AG09319 (cell line): ENCODE measurements around the gene MVB12B.

ENCODE experiments used
- DNase-seq: peaks from one replicate; pipeline ENCODE4 v3.0.0-alpha.2; 2010; ENCODE audit warnings: low read depth; ENCODE audit errors: extremely low read depth
- CTCF ChIP-seq: IDR thresholded peaks from 2 replicates; pipeline ENCODE4 v1.5.1; 2011; ENCODE audit warnings: low read depth, mild to moderate bottlenecking, inconsistent platforms, low read length, moderate library complexity

The MVB12B gene

DNA sequence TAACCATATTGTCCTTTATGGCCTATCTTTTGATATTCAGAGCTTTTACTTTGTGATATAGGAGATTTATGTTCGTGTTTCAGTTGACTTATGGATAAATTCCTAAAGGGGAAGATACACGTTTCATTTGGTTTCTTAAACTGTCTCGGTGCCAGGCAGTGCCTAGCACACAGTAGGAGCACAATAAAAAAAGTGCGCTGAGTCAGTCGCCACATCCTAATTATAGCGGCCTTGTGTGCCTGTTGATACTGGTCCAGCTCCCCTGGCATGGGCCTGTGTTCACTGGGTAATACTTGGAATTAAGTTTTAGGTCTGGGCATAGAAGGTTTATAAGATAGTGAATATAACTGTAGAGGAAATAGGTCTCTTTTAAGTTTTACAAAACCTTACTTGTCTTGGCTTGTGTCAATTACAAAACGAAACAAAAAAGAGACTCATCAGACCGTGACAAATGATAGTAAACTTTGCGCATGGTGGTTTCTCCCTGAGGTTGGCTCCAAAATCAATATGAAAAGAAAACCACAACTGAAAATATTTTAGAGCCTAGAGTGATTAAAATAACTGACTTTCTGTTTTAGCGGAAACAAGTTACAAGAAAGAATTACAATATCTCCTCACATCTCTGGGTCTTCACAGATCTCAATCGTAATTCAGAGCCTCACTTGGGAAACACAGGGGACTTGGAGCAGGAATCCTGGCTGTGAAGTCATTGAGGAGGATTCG lies 84.8 kb downstream of the MVB12B start:
- no peak for DNase-seq
- TF ChIP-seq CTCF: no peak

DNA sequence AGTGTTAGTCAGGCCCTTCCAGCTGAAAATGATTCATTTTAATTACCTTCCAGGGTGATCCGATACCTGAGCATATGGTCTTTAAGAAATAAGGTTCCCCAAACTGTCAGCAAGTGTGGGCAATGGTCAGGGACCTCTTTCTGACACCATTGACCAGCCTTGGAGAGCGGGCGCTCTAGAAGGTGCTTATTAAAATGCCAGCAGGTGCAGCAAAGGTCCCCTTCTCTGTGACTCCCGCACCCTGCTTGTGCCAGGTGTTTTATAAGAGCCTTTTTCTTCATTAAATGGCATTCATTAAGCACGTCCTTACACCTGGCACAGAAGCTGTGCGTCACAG lies 85.3 kb downstream of the MVB12B start:
- no peak for TF ChIP-seq CTCF
- DNase-seq: no peak

GRCh38 chr9:126412905-126413304 lies 86.3 kb downstream of the MVB12B start:
- no peak for DNase-seq
- TF ChIP-seq CTCF: no peak

- TF ChIP-seq CTCF: no peak
- no peak for DNase-seq
Observed at GRCh38 chr9:126413391-126414068, 86.9 kb downstream of the MVB12B start.

DNA sequence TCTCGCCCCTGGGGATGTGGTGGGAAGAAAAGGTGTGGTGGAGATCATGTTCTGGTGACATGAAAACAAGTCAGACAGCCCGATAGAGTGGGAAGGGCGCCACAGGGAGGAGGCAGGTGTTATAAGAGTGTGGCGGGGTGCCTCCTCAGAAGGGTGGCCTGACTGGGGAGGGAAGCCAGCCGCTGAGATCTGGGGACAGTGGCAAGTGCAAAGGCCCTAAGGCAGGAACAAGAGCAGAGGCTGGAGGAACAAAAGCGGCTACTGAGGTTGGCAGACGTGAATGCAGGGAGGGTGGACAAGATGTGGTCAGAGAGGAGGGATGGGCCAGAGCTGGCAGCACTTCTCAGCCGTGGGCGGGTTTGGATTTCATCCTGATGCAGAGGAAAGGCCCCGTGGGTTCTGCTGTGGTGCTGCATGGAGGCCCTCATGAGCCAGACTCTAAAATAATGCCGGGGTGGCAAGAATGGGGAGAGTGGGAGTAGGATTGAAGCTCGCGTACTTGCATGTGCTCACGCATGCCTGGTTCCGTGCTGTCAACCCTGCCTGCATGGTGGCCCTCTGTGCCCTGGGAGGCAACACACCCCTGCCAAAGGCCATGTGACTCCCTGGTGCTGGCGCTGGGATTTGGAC lies 89.2 kb downstream of the MVB12B start:
- no peak for DNase-seq
- TF ChIP-seq CTCF: no peak

DNA sequence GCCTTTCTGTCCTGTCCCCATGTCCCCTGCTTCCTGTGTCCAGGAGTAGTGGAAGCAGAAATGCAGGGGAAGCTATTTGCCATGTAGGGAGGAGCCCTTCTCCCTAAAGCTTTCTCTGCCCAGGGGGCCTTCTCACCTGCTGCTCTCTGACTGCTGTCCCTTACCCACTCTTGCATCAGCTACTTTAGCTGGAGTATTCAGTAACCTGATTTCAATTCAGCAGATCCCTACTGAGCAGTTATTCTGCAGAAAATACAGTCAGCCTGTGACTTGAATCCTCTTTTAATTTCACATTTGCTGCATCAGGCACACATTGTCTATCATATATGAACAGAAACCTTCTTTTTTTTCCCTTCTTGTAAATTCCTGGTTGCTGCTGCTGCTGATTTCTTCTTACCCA lies 90.4 kb downstream of the MVB12B start:
- DNase-seq: no peak
- no peak for TF ChIP-seq CTCF

DNA sequence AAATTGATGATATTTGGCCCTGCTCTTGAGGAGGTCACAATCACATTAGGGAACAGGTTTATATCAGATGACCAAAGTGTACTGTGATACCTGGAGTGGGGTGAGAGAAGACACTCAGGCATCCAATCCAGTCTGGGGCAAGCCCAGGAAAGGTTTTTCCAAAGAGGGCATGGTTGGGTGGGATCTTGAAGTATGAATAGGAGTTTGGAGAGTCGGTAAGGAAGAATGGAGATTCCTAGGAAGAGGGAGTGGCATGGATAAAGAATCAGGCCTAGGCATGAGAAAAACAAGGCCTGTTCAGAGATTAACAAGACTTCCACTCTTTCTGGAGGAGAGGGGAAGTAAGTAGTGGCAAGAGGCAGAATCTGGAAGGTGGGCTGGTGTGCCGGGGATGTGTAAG lies 91.1 kb downstream of the MVB12B start:
- no peak for TF ChIP-seq CTCF
- DNase-seq: no peak
